Stimulated activated CD8-positive, alpha-beta memory T cell treated with anti-CD3 and anti-CD28 coated beads, Interleukin-2, amount 100 ng/mL, for 1 hour (primary cell): Measurements from ENCODE around the gene CNTN2.
A peak's percentile ranks its signal among the peaks of the same experiment; 100 is the strongest.

Experiments
- DNase-seq, 2 donors: peaks; one replicate each; pipeline ENCODE4 v3.0.0-alpha.2; 2020; ENCODE audit warnings: low read depth in 2 of 2

Gene CNTN2

DNA sequence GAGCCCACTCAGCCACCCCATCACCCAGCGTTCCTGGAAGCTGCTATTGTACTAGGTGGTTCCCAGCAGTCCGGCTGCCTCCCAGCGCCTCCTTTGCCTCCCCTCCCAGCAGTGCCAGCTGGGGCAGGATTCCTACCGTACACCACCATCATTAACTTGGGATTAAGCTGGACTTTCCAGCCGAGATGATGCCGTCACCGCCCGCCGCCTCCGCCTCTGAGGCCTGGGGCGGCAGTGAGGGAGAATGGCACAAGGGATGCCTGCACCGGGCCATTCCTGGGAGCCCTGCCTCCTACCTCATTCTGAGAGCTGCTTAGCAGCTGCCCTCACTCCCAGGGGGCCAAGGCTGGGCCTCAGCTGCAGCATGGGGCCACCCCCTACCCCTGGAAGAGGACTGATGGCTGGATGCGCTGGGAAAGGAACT is 13.2 kb downstream of the CNTN2 start:
- DNase-seq, result no peak

DNA sequence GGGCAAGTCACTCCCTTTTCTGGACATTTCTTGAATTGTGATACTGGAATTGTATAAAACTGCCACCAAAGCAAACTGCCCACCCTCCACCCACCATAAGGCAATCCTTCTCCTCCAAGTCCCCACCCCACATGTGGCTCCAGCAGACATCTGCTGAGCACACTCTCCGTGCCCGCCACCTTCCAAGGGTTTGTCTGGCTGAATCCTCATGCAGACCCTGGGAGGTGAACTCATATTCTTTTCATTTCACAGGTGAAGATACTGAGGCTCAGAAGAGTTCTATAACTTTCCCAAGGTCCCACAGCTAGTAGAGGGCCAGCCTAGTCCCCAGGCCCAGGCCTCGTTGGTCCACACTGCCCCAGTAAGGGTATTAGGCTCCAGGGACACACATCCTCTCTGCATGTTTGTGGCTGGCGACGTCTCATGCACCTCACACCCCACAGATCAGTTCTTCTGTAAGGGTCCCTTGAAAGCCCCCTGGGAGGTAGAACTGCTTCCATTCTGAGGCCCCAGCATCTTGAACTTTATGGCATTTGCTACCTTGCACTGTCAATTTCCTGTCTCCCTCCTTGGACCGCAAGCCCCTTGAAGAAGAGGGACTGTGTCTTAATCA is 14.1 kb downstream of the CNTN2 start:
- DNase-seq, result no peak

DNA sequence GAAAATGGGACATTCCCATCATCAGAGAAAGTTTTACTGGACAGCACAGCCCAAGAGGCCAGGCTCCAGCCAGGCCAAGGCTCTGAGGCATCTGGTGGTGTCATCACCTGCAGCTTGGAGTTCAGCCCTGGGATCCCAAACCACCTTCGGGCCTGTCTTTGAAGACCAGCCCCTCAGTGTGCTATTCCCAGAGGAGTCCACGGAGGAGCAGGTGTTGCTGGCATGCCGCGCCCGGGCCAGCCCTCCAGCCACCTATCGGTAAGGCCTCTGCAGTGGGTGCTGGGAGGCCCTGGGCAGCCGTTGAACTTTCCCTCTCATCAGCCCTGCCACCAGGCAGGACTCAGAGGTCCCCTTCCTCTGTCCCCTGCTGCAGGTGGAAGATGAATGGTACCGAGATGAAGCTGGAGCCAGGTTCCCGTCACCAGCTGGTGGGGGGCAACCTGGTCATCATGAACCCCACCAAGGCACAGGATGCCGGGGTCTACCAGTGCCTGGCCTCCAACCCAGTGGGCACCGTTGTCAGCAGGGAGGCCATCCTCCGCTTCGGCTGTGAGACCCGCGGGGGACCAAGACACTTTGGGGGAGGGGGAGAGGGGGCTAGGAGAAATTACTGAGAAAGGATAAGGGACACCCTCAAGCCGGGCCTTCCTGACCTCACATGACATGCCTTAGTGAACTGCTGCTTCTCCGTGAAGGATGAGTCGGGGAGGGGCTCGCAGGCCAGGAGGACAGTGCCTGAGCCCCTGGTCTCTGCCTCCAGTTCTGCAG is 15.0 kb downstream of the CNTN2 start:
- DNase-seq, result no peak

DNA sequence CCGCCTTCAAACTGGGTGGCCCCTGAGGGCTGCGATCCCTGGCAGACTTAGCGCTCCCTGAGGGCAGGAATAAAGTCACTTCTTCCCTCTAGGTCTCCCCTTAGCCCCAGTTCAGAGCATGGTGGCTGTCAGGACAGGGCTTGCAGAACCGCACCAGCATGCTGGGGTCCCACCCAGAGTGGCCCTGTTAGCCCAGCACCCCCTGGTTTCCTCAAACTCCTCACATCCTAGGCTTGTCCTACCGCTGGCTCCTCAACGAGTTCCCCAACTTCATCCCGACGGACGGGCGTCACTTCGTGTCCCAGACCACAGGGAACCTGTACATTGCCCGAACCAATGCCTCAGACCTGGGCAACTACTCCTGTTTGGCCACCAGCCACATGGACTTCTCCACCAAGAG is 15.8 kb downstream of the CNTN2 start:
- no peak for DNase-seq

DNA sequence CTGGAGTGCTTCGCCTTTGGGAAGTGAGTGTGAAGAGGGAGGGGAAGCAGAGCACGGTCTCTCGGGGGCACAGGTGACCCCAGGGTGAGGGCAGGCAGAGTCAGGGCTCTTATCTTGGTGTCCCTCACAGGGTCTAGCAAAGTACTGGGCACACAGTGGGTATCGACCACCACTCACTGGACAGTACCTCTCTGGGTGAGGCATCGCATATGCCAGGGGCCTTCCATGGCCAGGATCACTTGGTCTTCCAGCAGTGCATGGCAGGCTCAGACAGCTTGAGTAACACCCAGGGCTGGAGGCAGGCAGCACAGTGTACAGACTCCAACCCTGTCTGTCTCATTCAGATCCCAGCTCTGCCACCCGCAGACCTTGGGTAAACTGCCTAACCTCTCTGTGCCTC is 16.6 kb downstream of the CNTN2 start:
- no peak for DNase-seq

DNA sequence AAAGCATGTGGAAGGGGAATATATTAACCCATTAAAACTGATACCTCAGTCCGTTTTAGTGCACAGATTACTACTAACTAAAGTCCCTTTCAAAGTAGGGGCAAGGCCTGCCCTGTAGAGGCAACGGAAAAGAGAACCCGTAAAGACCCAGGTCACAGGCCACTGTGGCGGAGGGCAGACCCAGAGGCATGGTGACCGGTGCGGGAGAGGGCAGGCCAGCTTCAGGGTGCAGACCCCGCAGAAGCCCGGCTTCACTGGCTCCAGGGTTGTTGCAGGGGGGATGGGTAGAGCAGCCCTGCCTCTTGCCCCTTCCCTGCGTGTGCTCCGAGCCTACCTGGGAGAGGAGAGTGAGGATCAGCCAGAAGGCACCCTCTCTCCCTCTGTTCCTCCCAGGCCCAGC is 17.7 kb downstream of the CNTN2 start:
- DNase-seq, result no peak

DNA sequence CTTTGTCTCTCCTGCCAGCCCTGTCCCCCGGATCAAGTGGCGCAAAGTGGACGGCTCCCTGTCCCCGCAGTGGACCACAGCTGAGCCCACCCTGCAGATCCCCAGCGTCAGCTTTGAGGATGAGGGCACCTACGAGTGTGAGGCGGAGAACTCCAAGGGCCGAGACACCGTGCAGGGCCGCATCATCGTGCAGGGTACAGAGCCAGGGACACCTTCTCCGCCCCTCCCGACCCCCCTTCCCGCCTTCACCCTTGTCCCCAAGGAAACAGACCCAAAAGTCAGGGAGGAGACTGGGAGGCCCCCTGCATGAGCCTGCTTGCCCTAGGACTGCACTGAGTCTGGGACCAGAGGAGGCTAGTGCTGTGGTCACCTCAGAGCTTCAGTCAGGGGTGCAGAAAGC is 18.2 kb downstream of the CNTN2 start:
- no peak for DNase-seq

DNA sequence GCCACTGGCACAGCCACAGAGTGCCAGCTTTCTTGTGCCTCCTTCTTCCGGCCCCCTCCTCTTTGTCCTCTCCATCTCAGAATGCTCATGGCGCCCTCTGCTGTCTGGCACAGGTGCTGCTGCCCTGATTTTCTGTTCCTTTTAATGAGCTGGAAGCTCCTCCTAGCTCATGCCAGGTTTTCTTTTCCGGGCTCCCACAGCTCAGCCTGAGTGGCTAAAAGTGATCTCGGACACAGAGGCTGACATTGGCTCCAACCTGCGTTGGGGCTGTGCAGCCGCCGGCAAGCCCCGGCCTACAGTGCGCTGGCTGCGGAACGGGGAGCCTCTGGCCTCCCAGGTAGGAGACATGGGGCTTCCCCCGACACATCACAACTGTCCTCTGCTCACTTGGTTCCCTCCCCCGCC is 18.7 kb downstream of the CNTN2 start:
- peak; percentile 18 to 50 for DNase-seq

DNA sequence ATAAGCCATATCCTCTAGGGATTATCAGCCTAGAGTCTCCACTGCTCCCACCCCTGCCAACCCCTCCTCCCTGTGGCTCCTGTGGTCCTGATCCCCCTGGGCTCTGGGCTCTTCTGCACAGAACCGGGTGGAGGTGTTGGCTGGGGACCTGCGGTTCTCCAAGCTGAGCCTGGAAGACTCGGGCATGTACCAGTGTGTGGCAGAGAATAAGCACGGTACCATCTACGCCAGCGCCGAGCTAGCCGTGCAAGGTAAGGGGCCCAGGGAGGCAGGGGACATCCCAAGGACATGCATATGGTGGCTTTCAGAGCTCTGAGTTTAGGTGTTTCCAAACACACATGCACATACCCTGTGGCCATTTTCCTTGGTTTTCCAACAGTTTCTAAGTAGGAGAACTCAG is 19.3 kb downstream of the CNTN2 start:
- no peak for DNase-seq

DNA sequence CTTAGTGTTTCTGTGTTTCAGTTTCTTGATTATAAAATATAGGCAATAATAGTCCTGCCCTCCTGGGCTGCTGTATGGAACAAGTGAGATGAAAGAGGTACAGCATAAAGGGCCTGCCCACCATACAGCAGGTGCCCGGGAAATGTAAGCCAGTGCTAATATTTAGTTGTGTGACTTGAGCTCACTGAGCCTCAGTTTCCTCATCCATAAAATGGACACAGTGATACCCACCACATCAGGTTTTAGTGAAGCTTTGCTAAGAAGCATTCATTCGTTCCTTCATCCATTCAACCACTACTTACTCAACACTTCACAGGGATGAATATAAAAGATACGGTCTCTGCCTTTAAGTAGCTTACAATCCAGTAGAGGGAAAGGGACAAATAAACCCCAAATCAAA is 19.9 kb downstream of the CNTN2 start:
- DNase-seq, result no peak

DNA sequence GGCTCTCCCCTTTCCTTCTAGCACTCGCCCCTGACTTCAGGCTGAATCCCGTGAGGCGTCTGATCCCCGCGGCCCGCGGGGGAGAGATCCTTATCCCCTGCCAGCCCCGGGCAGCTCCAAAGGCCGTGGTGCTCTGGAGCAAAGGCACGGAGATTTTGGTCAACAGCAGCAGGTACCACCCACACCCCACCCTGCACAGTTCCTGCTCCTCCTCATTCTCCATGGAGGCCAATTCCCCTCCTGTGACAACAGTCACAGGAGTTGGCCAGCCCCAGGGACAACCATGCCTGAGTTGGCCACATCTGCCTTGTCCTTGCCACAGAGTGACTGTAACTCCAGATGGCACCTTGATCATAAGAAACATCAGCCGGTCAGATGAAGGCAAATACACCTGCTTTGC is 21.3 kb downstream of the CNTN2 start:
- DNase-seq, result no peak

DNA sequence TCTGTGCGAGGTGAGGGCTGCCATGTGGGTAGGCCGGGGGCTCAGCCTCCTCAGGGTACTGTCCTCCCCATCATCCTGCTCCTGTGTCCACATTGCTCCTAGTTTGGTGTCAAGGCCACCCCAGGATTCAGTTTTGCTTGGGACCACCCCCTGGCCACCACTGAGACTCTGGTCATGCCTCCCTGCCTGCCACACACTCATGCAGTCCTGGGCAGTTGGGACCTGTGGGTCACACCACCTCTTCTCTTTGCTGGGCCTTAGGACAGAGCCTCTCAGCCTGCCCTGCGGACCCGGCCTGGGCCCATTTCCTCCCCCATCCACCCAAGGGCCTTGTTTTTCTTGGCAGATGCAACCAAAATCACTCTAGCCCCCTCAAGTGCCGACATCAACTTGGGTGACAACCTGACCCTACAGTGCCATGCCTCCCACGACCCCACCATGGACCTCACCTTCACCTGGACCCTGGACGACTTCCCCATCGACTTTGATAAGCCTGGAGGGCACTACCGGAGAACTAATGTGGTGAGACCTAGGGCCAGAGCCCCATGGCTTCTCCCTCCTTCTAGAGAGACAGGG is 21.8 kb downstream of the CNTN2 start:
- DNase-seq, result no peak

DNA sequence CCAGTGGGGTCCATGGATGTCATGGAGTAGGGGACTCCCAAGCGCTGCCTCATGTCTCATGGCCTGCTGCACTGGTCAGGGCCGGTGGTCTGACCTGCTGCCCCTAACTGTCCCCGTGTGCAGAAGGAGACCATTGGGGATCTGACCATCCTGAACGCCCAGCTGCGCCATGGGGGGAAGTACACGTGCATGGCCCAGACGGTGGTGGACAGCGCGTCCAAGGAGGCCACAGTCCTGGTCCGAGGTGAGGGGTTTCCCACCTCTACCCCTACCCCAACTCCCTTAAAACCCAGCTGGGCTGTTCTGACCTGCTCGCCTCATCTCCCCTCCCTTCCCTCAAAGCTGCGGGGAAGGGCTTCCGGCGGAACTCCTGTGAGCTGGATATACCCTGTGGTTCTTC is 22.7 kb downstream of the CNTN2 start:
- no peak for DNase-seq

DNA sequence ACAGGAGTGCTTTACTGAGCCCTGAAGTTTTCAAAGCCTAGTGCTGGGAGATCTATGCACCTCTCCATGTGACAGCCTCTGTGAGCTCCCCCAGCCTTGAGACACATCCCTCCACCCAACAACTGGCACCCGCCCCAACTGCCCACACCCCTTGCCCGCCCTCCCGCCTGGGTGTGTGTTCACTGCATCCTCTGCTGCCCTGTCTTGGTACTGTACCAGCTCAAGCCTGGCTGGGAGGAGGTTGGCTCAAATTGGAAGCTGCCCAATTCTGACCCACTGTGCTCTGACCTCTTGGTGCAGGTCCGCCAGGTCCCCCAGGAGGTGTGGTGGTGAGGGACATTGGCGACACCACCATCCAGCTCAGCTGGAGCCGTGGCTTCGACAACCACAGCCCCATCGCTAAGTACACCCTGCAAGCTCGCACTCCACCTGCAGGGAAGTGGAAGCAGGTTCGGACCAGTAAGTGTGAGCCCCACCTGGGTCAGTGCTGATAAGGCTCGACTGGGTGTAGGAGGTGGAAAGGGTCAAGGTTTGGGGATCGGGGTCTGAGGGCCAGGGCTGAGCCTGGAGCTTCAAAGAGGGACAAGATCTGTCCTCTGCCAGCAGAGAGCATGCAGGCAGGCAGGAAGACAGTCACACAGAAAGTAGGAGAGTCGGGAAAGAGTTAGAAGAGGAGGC is 23.3 kb downstream of the CNTN2 start:
- DNase-seq, result no peak

DNA sequence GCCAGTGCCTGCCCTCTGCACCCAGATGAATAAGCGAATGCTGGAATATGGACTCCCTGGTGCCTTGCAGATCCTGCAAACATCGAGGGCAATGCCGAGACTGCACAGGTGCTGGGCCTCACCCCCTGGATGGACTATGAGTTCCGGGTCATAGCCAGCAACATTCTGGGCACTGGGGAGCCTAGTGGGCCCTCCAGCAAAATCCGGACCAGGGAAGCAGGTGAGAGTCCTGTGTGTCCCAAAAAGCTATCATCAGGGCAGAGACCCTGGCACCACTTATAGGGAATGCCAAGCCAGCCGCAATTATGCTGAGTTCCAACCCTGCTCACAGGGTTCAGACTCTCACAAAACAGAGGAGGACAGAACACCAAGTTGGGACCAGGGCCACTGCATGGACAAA is 24.0 kb downstream of the CNTN2 start:
- DNase-seq, result no peak

DNA sequence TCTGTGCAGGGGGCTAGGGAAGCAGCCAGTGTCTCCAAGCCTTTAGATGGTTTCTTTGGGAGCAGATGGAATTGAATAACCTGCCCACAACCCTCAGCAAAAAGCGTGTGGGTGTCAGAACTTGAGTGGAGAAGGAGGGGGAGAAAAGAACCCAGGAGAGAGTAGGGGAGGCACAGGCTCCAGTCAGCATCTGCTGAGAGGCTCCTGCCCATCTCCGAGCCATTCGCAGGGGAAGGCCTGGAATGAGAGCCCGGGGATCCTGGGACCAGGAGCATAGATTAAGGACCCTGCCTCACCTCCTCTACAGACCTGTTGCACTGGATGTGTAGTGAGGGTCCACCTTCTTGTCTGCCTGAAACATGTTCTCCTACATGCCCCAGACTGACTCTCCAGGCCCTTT is 25.0 kb downstream of the CNTN2 start:
- no peak for DNase-seq

DNA sequence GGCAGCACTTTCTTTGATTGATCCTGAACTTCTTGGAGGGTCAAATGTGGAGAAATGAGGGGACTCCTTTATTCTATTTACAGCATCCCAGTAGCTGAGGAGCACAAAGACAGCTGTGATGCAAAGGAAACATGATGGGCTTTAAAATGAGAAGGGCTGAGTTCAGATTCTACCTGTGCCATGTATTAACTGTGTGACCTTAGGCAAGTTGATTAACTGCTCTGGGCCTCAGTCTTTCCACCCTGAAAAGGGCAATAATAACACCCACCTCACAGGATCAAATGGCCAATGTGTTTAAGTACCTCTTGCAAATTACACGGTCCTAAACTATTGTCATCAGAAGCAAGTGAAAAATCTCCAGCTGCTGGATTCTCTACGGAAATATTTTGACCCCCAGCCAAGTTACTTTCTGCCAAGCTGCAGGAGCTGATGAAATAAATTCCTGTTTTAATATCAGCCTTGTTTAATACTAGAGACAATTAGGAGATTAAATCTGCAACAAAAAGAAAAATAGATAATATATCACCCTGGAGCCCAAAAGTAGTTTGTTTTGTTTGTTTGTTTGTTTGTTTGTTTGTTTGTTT is 25.5 kb downstream of the CNTN2 start:
- no peak for DNase-seq

DNA sequence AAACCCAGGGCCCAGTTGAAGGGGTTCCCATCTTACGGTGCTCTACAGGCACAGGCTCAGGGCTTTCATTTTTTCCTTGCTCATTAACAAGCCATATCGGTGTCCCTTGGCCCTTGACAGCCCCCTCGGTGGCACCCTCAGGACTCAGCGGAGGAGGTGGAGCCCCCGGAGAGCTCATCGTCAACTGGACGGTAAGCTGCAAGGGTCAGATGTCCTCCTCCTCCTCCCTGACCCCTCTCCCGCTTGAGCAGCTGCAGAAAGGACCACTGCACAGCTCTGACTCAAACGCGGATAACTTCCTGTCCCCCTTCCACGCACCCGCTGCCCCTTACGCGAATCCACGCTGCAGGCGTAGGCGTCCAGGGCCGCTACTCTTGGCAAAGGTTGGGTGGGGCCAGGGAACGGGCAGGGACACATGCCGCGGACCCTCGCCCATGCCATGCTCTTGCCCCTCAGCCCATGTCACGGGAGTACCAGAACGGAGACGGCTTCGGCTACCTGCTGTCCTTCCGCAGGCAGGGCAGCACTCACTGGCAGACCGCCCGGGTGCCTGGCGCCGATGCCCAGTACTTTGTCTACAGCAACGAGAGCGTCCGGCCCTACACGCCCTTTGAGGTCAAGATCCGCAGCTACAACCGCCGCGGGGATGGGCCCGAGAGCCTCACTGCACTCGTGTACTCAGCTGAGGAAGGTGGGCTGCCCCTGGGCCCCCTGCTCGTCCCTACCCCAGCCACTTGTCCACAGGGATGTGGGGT is 26.5 kb downstream of the CNTN2 start:
- DNase-seq, result no peak

DNA sequence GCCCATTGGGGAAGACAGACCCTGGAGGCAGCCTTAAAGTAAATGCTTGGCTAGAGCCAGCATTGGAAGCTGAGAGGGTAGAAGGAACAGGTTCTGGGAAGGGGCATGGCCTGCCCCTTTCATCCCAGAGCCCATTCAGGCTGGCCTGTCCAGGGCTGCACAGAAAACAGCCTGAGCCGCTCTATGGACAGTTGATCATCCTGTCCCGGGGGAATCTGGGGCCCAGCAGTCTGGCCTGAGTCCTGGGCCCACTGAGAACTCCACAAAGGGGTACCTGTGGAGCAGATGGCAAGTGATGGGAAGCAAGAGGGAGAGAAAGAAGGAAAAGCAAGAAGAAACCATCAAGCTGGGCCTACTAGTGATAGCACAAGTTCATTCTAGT is 28.0 kb downstream of the CNTN2 start:
- no peak for DNase-seq

DNA sequence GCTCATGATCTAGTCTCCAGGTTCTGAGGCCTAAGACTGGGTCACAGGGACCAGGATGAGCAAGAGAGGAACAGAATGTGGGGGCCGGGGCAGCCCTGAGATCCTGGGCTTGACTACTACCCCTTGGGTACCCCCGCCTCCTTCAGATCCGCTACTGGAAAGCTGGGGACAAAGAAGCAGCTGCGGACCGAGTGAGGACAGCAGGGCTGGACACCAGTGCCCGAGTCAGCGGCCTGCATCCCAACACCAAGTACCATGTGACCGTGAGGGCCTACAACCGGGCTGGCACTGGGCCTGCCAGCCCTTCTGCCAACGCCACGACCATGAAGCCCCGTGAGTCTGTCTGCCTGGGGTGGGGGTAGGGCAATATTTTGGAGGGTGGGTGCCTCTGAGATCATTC is 28.8 kb downstream of the CNTN2 start:
- DNase-seq, result no peak

DNA sequence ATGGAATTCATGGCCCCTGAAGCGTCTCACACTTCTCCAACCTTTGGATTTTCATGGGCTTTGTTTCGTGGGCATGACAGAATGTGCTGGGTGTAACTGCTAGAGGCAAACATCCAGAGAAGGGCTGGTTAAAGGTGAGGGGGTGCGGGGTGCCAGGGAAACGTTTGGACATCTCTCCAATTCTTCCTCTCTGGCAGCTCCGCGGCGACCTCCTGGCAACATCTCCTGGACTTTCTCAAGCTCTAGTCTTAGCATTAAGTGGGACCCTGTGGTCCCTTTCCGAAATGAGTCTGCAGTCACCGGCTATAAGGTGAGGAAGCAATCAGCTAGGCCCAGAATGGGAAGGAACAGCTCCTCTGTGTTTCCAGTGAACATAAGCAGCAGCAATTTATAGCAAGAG is 29.3 kb downstream of the CNTN2 start:
- no peak for DNase-seq

DNA sequence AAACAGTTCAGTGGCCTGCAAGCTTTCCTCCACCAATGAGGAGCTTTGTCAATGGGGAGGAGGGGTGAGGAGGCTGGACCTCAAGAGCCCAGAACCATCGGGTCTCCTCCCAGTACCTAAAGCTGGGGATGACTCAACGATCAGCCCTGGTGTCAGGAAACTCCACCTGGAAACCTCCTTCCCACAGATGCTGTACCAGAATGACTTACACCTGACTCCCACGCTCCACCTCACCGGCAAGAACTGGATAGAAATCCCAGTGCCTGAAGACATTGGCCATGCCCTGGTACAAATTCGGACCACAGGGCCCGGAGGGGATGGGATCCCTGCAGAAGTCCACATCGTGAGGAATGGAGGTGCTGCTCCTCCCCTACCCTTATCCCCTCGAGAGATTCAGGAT is 29.9 kb downstream of the CNTN2 start:
- no peak for DNase-seq
